GM12891 (cell line): Measurements from ENCODE around the gene ELOF1.

Experiments used
- PAX5 ChIP-seq: IDR thresholded peaks from 2 replicates; pipeline ENCODE4 v1.6.1; 2011; ENCODE audit warnings: low read length, moderate library complexity, mild to moderate bottlenecking; ENCODE audit not compliant: insufficient read depth, severe bottlenecking
- POLR2A ChIP-seq: IDR thresholded peaks from 2 replicates; pipeline ENCODE4 v1.6.1; 2011; ENCODE audit warnings: low read depth, low read length, control low read depth
- POLR2AphosphoS5 ChIP-seq: IDR thresholded peaks from 2 replicates; pipeline ENCODE4 v1.6.1; 2011; ENCODE audit warnings: low read depth, low read length, control low read depth
- SPI1 ChIP-seq: IDR thresholded peaks from 2 replicates; pipeline ENCODE4 v1.6.1; 2011; ENCODE audit warnings: low read depth, low read length, control low read depth
- TAF1 ChIP-seq: IDR thresholded peaks from 2 replicates; pipeline ENCODE4 v1.6.1; 2011; ENCODE audit warnings: low read depth, low read length, control low read depth

- no peak for TF ChIP-seq POLR2A
- no peak for TF ChIP-seq TAF1
- TF ChIP-seq POLR2AphosphoS5, result no peak
- TF ChIP-seq SPI1, result no peak
- TF ChIP-seq PAX5, result no peak
Observed at GRCh38 chr19:11587302-11587974, 28.4 kb upstream of the ELOF1 start.
